Fibroblast of skin of left quadriceps (primary cell): ENCODE results near the gene CDR2.
"Not testable (repeated sequence)": the region's sequence is repeated elsewhere in the genome, so short reads cannot be mapped to it uniquely, and the experiment has no call there.

Source experiments
- DNase-seq, 2 experiments: peaks; one replicate each; pipeline ENCODE4 v3.0.0-alpha.2; 2013; ENCODE audit warnings: low read depth in 2 of 2

Gene CDR2

DNA sequence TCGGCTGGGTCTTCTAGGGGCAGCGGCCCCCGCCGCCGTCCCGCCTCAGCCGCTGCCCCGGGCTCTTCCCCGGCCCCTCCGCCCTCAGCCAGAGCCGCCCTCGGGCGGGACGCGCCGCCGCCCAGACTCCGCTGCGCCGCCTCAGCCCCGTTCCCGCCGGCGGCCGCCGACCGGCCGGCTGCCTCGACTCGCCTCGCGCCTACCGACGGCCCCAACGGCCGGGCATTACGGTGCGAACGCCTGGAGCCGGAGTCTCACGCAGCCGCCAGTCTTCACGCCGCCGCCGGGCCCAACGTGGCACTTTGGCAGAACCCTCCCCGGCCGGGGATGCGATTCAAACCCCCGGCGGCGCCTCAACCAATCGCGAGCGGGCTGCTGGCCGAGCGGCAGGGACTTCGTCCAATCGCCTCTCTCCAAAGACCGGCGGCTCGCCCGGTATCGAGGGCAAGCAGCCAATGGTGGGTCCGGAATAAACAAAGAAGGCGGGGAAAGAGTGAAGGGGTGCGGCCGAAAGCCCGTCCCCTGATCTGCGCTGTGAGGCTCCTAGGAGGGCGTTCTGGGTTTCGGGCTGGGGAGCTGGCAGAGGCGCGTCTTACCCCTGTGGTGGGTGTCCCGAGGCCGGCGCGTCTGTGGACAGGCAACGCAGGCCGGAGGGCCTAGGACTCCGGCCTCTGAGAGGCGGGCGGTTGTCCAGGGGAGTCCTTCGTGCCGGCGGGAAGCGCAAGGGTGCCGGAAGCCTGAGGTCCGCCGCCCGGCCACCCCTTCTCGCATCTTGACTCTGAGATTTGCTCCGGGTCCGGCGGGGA, at the start of gene CDR2:
TSS of gene CDR2 (minus strand) at position 309 of the 806 bp plus-strand sequence. CDS start 310 bp downstream, outside the sequence.
- peak; percentile 94 to 95 for DNase-seq

DNA sequence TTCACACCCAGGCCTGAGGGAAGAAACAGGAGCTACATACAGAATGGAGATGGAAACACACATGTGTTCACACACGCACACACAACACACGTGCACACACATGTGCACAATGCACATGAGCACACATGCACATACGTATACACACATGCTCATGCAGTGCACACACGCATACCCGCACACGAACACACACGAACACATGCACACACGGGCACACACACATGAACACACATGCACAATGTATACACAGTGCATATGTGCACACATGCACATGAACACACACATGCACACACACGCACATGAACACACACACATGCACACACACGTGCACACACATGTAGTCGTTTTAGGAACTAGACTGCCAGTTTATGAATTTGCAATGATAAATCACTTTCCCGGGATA, 49.3 kb upstream of the CDR2 start:
- no peak for DNase-seq

DNA sequence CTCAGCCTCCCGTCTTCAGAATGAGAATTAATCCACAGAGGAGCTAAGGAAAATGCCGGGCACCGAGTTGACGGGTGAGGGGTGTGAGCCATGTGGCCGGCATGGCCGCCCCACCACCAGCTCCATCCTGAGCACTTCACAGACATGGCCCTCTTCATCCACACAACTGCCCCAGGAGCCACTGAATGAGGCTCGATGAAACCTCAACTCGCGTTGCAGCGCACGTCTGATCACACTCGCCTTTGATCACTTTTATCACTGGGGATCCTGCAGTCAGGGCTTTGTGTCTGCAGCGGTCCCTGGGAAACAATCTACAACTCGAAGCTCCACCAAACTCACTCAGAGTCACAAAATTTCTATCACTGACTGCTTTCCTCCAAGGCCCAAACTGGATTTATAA, 46.7 kb upstream of the CDR2 start:
- no peak for DNase-seq

DNA sequence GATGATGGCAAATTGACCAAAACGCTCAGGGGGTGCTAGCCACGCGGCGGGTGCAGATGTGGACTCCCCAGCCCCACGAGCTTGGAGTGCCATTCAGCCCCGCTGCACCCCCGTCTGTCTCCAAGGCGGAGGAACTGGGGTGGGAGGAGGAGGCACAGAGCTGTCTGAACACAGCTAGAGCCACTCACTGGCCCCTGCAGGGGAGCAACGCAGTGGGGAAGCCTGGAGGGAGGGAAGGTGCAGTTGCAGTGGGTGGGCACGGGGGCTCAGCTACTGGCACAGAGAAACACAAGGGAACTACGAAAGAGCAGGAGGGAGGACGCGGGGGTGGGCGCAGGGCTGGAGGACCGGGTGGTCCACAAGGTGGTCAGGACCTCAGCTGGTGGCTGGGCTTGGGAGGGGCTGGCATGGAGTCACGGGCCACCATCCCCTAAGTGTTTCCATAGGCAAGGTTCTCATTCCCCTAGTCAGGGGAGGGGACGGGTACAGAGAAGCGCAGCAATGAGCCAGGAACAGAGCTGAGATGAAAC, 46.3 kb upstream of the CDR2 start:
- no peak for DNase-seq

DNA sequence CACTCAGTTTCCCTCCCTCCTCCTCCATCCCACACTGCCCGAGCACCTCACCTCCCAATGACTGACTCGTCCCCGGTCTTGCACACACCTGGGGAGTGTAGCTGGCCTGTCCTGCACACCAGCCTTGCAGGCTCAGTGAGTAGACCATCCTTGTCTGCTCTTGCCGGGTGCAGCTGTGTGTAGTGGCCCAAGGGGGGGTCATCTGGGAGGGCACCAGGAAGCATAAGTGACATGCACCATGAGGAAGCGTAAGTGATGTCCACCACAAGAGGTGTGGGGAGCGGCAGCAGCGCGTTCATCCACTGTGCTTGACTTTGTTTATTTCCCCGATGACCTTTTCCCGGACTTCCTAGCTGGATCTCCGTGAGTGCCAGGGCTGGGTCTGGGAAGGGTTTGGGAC, 45.5 kb upstream of the CDR2 start:
- no peak for DNase-seq

DNA sequence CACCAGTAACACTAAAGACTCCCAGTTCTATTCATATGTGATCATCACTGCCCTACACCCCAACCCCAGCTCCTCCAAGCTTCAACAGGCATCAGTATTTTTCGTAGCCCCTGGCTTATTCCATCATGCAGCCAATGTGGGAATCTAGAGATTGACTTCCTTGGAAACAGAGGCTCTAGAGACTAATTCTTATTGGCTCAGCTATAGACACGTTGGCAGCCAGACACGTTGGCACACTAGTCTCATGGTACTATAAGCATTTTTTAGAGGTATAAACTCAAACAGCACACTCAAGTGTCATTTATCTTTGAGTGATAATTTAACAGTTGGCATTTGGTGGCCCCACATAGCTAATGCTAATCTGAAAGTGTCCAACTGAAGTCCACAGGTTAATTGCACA, 44.4 kb upstream of the CDR2 start:
- DNase-seq, result no peak

DNA sequence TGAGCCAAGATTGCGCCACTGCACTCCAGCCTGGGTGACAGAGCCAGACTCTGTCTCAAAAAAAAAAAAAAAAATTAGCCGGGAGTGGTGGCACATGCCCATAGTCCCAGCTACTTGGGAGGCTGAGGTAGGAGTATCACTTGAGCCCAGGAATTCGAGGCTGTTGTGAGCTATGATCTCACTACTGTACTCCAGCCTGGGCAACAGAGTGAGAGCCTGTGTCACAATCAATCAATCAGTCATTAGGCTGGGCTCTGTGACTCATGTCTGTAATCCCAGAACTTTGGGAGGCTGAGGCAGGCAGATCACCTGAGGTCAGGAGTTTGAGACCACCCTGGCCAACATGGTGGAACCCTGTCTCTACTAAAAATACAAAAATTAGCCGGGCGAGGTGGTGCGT, 43.4 kb upstream of the CDR2 start:
- not testable (repeated sequence) for DNase-seq

DNA sequence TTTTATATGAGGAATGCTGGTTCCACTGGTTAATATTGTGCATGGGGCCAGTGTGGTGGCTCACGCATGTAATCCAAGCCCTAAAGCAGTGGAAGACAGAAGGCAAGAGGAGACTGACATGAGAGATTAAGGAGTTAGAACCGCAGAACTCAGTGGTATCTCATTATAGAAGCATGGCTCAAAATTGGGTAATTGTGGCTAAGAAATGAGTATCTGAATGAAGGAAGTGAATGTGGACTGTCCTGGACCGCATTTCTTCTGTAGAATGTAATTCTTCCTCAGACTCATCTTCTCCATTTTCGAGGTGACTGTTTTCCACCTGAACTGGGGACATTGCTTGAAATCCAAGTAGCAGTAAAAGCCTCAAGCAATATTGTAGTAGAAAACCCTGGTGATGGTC, 42.6 kb upstream of the CDR2 start:
- DNase-seq, result no peak

DNA sequence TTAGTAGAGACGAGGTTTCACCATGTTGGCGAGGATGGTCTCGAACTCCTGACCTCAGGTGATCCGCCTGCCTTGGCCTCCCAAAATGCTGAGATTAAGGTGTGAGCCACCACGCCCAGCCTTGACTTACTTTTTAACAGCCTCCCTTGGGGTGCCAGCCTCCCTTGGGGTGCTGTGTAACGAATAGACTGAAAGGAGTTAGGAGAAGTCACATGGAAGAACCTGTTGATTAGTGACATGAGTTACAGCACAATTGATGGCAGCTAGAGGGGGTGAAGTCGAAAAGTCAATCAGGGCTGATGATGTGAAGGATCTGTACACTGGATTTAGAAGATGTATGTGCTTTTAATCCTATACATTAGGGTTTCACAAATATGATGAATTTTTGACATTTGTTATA, 39.4 kb upstream of the CDR2 start:
- no peak for DNase-seq

DNA sequence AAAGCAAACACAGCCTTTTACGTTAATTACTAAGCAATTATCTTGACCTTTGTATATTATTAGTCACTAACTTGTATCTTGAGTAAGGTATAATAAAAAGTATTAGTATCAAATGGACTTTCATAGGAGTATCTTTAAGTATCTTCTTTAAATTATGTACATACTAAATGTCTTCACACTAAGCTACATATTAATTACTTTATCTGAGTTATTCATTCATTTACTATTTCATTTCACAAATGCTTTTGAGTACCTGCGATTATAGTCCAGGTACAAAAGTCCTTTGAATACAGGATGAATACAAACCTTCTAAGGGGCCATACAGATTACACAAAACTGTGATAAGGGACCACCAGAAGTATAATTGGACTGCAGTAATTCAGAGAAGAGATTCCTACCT, 33.1 kb upstream of the CDR2 start:
- DNase-seq, result no peak

DNA sequence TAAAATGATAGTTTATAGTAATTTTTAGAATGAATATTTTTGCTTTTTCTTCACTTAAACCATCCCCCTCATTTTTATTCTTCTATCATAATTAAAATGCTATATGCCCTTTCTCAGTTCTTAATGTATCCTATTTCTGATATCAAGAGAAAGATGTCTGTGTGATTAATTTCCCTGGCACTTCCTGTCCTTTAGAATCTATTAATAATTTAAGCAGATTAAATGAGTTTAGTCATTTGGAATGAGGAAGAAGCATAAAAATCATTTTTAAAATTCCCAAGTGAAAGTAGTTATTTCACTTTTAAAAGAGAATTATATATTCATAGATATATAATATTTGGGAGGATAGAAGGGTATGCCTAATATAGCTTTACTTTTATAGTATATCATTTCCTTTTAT, 27.8 kb upstream of the CDR2 start:
- DNase-seq, result no peak

DNA sequence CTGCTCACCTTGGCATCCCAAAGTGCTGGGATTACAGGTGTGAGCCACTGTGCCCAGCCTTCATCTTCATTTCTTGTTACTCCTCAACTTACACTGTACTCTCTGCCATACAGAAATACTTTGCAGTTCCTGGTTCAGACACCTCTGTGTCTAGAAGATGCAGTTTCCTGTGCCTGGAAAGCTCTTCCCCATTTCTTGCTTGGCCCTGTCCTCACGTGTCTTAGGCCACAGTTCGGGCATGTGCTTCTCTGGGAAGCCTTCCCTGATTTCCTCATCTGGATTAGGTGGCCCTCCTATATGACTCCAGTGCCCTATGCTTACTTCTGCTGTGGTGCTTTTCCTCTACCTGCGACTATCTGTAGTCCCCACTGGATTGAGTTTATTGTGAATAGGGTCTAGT, 26.5 kb upstream of the CDR2 start:
- DNase-seq, result no peak

DNA sequence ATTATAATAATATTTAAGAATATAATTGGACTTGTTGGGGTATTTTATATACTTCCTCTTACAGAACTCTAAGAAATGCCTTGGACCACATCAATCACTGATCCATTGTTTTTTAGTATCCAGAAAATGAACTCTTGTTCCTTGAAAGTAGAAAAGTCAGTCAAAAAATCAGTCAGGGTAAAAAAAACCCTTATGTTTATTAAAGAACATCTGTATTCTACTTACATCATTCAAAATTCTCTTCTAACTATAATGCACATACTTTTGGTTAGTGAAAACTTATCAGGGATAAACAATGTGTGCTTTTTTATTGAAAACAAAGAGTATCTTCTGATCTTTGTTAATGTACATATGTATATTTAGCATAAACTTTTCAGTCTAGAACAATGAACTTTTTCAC, 23.5 kb upstream of the CDR2 start:
- no peak for DNase-seq

DNA sequence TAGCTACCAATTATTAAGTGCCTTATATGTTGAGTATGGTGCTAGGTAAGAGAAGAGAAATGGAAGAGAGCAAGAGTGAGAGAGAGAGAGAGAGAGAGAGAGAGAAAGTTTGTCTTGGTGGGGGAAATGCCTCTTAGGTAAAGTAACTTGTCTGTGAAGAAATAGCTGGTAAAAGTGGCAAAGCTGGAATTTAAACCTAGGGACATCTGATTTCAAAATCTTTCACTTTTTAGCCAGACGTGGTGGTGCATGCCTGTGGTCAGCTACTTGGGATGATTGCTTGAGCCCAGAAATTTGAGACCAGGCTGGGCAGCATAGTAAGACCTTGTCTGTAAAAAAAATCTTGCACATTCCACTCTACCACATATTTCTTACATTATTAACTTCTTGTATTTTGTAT, 23.0 kb upstream of the CDR2 start:
- DNase-seq, result peak; percentile 95 to 96

DNA sequence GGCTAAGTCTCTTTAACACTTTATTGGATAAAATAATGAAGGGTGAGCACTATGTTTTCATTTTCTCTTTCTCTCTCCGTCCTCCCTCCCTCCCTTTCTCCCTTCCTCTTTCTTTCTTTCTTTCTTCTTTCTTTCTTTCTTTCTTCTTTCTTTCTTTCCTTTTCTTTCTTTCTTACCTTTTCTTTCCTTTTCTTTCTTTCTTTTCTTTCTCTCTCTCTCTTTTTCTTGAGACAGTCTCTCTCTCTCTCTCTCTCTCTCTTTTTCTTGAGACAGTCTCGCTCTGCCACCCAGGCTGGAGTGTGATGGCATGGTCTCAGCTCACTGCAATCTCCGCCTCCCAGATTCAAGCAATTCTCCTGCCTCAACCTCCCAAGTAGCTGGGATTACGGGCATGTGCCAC, 21.5 kb upstream of the CDR2 start:
- DNase-seq, result no peak

DNA sequence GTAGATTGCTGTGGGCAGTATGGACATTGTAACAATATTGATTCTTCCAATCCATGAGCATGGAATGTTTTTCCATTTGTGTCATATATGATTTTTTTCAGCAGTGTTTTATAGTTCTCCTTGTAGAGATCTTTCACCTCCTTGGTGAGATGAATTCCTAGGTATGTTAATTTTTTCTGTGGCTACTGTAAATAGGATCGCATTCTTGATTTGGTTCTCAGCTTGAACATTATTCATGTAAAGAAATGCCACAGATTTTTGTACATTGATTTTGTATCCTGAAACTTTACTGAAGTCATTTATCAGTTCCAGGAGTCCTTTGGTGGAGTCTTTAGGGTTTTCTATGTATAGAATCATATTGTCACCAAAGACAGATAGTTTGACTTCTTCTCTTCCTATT, 19.7 kb upstream of the CDR2 start:
- no peak for DNase-seq

DNA sequence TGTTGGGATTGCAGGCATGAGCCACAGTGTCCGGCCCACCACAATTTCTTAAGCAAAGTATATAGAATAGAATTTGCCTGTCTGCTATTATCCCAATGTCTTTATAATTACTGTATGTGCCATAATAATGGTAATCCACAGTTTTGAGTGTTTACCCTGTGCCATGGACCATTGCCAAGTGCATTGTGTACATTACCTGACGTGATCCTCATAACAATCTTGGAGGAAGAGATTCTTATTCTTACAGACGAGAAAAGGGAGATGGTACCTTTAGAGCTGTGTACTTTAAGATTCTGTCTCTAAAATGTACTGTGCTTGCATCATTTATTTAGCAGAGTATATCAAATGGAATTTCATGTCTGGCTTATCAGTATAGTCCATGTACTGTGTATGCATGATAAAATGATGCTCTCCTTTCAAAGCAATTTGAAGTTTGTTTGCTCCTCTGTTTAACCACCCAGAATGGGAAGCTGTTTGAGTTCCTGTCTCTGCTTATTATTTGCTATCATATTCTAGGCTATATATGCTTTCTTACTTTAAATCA, 13.8 kb upstream of the CDR2 start:
- DNase-seq, result no peak

DNA sequence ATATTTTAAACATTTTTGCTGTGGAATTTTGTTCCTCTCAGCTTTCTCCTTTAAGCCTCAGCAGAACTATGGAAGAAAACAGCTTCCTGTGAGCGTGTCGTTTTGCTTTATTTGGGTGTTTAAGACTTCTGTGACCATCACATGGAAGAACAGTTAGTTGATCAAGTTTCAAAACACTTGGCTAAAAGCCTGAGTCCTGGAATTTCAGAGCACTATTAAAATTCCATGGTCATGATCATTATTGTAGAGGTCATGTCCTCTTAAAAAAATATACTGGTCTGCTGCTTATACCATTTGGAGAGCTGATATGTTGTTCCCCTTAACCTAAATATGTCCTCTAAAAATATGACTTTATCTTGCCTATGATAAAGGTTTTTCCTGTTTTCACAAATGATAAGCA, 12.6 kb upstream of the CDR2 start:
- DNase-seq, result peak; percentile 84 to 88

DNA sequence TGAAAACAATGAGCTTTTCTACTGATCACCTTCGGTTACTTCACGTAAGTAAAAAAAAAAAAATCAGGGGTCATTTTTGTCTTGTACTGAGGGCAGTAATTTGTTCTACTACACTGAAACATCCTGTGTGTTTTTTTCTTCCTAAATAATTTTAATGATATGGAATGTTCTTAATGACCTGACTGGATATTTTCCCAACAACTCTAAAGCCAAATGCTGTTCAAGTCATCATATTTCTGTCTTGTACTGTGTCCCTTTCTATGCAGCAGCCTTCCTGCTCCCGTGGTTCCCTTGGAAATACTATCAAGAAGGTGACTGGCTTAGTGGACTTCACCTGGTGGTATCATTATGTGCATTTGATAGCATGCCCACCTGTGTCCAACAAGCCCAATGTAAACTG, 10.8 kb upstream of the CDR2 start:
- no peak for DNase-seq

DNA sequence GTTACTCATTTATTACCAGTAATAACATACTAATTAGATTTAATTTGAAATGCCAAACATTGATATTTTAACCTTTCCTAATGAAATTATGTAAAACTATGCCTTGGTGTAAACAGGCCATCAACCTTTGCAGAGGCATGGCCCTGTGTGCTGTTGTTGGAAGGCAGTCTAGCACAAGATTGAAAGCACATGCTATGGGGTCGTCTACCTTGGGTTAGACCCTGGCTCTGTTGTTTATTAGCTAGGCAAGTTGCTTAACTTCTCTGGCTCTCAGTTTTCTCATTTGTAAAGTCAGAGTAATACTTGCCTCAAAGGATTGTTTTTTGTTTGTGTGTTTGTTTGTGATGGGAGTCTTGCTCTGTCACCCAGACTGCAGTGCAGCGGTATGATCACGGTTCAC, 9.4 kb upstream of the CDR2 start:
- DNase-seq, result no peak

DNA sequence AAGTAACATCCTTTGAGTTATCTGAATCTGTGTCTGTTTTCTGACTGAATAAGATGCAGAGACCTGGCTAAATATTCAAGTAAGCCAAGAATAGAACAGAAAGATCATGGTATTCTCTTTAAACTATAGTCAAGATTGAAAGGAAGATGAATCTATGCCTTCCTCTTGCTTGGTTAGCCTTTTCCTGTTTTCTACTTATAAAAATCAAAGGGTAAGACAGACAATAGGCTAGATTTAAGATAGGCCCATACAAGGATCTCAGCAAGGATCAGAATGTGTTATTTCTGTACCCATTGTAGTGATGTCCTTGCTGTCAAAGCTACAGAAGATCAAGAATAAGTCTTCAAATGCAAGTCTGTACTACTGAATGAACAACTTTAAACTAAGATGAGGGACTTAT, 7.0 kb upstream of the CDR2 start:
- no peak for DNase-seq

DNA sequence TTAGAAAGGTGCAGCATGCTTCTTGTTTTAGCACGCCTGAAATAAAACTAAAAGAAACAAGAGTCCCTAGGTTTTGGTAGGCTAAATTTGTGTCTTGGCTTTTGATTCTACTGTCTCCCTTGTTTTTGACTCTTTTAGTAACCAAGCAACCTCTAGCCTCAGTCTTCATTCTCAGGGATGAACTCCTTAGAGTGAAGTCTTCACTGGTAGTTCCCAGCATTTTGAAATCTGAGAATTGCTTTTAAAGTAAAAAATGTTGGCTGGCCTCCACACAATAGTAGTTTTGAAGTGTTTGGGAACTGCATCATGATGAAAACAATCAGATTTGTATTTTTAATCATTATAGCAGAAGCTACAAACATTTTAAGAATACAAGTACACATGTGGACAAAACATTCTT, 6.1 kb upstream of the CDR2 start:
- no peak for DNase-seq

DNA sequence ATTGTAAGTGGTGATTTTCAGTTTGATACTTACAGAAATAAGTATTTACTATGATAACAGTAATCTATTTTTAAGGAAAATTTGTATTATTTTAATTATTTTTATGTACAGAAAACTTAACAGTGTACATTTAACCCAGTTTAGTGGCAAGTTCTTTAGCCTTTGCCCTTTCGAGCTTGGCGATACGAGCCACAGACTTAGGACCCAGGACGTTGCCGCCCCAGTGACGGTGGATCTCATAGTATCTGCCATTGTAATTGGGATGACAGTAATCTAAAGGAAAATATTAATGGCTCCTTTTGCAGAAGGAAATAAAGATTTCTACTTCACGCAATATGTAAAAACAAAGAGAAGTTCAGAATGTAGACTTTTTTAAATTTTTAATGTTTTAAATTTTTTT, 5.2 kb upstream of the CDR2 start:
- no peak for DNase-seq
